Measurements from ENCODE around the gene ZMIZ1.

ZMIZ1 gene

GRCh38 chr10:79349072-79349491 is 280.3 kb downstream of the ZMIZ1 start:
- DNase-seq = no peak

GRCh38 chr10:79349766-79350406 is 281.1 kb downstream of the ZMIZ1 start:
- DNase-seq = no peak

- DNase-seq = no peak
Observed at GRCh38 chr10:79350407-79351154, 281.8 kb downstream of the ZMIZ1 start.

GRCh38 chr10:79351332-79351731 is 282.6 kb downstream of the ZMIZ1 start:
- DNase-seq = no peak

- DNase-seq = no peak
Observed at GRCh38 chr10:79352035-79352877, 283.5 kb downstream of the ZMIZ1 start.

GRCh38 chr10:79353000-79353406 is 284.2 kb downstream of the ZMIZ1 start:
- no peak for DNase-seq

- no peak for DNase-seq
Observed at GRCh38 chr10:79353726-79354125, 285.0 kb downstream of the ZMIZ1 start.

- DNase-seq = no peak
Observed at GRCh38 chr10:79354141-79354540, 285.4 kb downstream of the ZMIZ1 start.

GRCh38 chr10:79354615-79355014 is 285.8 kb downstream of the ZMIZ1 start:
- DNase-seq = no peak

GRCh38 chr10:79355420-79356017 is 286.8 kb downstream of the ZMIZ1 start:
- DNase-seq = no peak

- DNase-seq = no peak
Observed at GRCh38 chr10:79356104-79356503, 287.3 kb downstream of the ZMIZ1 start.

GRCh38 chr10:79357180-79357579 is 288.4 kb downstream of the ZMIZ1 start:
- DNase-seq = no peak

GRCh38 chr10:79358811-79359210 is 290.0 kb downstream of the ZMIZ1 start:
- no peak for DNase-seq

GRCh38 chr10:79359816-79360498 is 291.2 kb downstream of the ZMIZ1 start:
- DNase-seq = no peak

GRCh38 chr10:79360499-79361342 is 292.0 kb downstream of the ZMIZ1 start:
- DNase-seq = no peak

GRCh38 chr10:79361726-79362397 is 293.1 kb downstream of the ZMIZ1 start:
- DNase-seq = no peak
